RKO (cell line): ENCODE data around the gene CXCR5.

ENCODE experiments used
- DNase-seq: peaks from one replicate; pipeline ENCODE4 v3.0.0-alpha.2; 2016; ENCODE audit warnings: low spot score

The CXCR5 gene

GRCh38 chr11:118898400-118899295 lies 15.0 kb downstream of the CXCR5 start:
- no peak for DNase-seq

GRCh38 chr11:118899296-118899688 lies 15.6 kb downstream of the CXCR5 start:
- DNase-seq: no peak

- no peak for DNase-seq
These were observed 16.1 kb downstream of the CXCR5 start for GRCh38 chr11:118899706-118900360.

- DNase-seq: no peak
These were observed 17.1 kb downstream of the CXCR5 start for GRCh38 chr11:118900535-118901384.

- no peak for DNase-seq
These were observed 18.0 kb downstream of the CXCR5 start for GRCh38 chr11:118901494-118902335.

- DNase-seq: no peak
These were observed 18.9 kb downstream of the CXCR5 start for GRCh38 chr11:118902336-118903203.

GRCh38 chr11:118903204-118904015 lies 19.7 kb downstream of the CXCR5 start:
- DNase-seq: no peak

- peak; percentile 63 for DNase-seq
These were observed 23.7 kb downstream of the CXCR5 start for GRCh38 chr11:118907051-118908042.

GRCh38 chr11:118908264-118908663 lies 24.6 kb downstream of the CXCR5 start:
- no peak for DNase-seq

- no peak for DNase-seq
These were observed 25.4 kb downstream of the CXCR5 start for GRCh38 chr11:118908901-118909618.

GRCh38 chr11:118909619-118910308 lies 26.1 kb downstream of the CXCR5 start:
- DNase-seq: no peak

- no peak for DNase-seq
These were observed 26.8 kb downstream of the CXCR5 start for GRCh38 chr11:118910309-118911112.

GRCh38 chr11:118911113-118911879 lies 27.6 kb downstream of the CXCR5 start:
- DNase-seq: no peak

- peak; percentile 78 for DNase-seq
These were observed 28.4 kb downstream of the CXCR5 start for GRCh38 chr11:118911880-118912741.
